Panc1 (cell line): ENCODE data around the gene FRMPD4. TPM values are rescaled to one million over a fixed set of nuclear protein-coding genes. Genes with fewer than 3 reads are reported as not detected.

Source experiments
- ATAC-seq: fragments of 200-7000 bp; cut with Tn5 transposase; 2 replicates; pipeline ENCODE4 v1.9.1; 2020; ENCODE audit warnings: mild to moderate bottlenecking, moderate library complexity
- BruUV-seq: library from RNA; stranded (reverse); fragments of 400-500 nt; replicated peaks from 2 replicates; lab custom pipeline; 2021; lab: Mats Ljungman, UMichigan
- CTCF ChIA-PET: fragments of 300-600 bp; sonication (Branson Sonifier 250); formaldehyde crosslinking; loops from one replicate; lab custom pipeline; 2022; ENCODE audit warnings: antibody characterized with exemption; lab: Charles Lee
- POLR2A ChIA-PET: fragments of 300-600 bp; sonication (Branson Sonifier 250); formaldehyde crosslinking; loops from one replicate; lab custom pipeline; 2022; ENCODE audit warnings: antibody characterized with exemption; lab: Charles Lee
- DNase-seq: peaks from one replicate; pipeline ENCODE4 v3.0.0-alpha.2; 2010; ENCODE audit warnings: low read depth, low spot score
- H3K27ac ChIP-seq: 2 replicates; pipeline ENCODE4 v1.5.1; 2011; ENCODE audit warnings: mild to moderate bottlenecking, low read length, inconsistent platforms
- H3K27me3 ChIP-seq: fragments of 200-500 bp; sonication (Bioruptor generic); 2 replicates; pipeline ENCODE4 v1.6.0; 2014; ENCODE audit warnings: low read length, inconsistent platforms; ENCODE audit not compliant: control insufficient read depth, insufficient read depth
- H3K36me3 ChIP-seq: fragments of 200-500 bp; sonication (Bioruptor generic); 2 replicates; pipeline ENCODE4 v1.5.1; 2014; ENCODE audit warnings: inconsistent platforms, mild to moderate bottlenecking, low read length, moderate library complexity; ENCODE audit not compliant: control insufficient read depth, insufficient read depth
- H3K4me1 ChIP-seq: 2 replicates; pipeline ENCODE4 v1.5.1; 2011; ENCODE audit warnings: inconsistent platforms, mild to moderate bottlenecking, low read length, moderate library complexity; ENCODE audit not compliant: control insufficient read depth, insufficient read depth
- H3K4me3 ChIP-seq, 2 experiments: 2 replicates each; pipeline ENCODE4 v1.5.1; 2011 to 2012; ENCODE audit warnings: low read depth in 2 of 2, low read length in 2 of 2, mild to moderate bottlenecking in 2 of 2, inconsistent platforms in 1 of 2, moderate library complexity in 1 of 2
- H3K9me3 ChIP-seq: fragments of 200-500 bp; sonication (Bioruptor generic); 2 replicates; pipeline ENCODE4 v1.5.1; 2014; ENCODE audit warnings: low read depth, mild to moderate bottlenecking, inconsistent platforms, low read length, moderate library complexity; ENCODE audit not compliant: control insufficient read depth, insufficient read depth
- POLR2AphosphoS5 ChIP-seq: IDR thresholded peaks from 2 replicates; pipeline ENCODE4 v1.6.1; 2012; ENCODE audit warnings: mild to moderate bottlenecking, low read depth, low read length, moderate library complexity
- SIN3A ChIP-seq: IDR thresholded peaks from 2 replicates; pipeline ENCODE4 v1.6.1; 2012; ENCODE audit warnings: low read depth, mild to moderate bottlenecking, low read length, moderate library complexity, borderline replicate concordance; ENCODE audit not compliant: insufficient read depth
- TCF7L2 ChIP-seq: IDR thresholded peaks from 2 replicates; pipeline ENCODE4 v1.6.1; 2011; ENCODE audit warnings: mild to moderate bottlenecking, low read depth, low read length, inconsistent platforms
- in situ Hi-C: cut with HindIII; loops from 2 replicates; pipeline ENCODE4 v1.10.0; 2016; ENCODE audit warnings: low sequenced_read_pairs, low pct_unique_long_range_greater_than_20kb
- intact Hi-C: fragments of 100-400 bp; cut with micrococcal nuclease; formaldehyde crosslinking; loops from one replicate; pipeline ENCODE4 v1.10.0; 2022; ENCODE audit not compliant: unreplicated experiment
- total RNA-seq: library from RNA; stranded (reverse); gene quantifications from one replicate; pipeline ENCODE4 v1.2.1, GENCODE V29; 2021; ENCODE audit not compliant: unreplicated experiment
- TF ChIP-seq, protein P1 (sequence below), 2 experiments: IDR thresholded peaks; 2 replicates each; pipeline ENCODE4 v1.6.1; 2011 to 2012; ENCODE audit warnings: low read depth in 2 of 2, control low read depth in 1 of 2, low read length in 1 of 2, mild to moderate bottlenecking in 1 of 2, moderate library complexity in 1 of 2; ENCODE audit not compliant: insufficient read depth in 1 of 2
- TF ChIP-seq, protein P2 (sequence below): fragments of 450-650 bp; IDR thresholded peaks from 2 replicates; pipeline ENCODE4 v1.5.1; 2017; ENCODE audit warnings: mild to moderate bottlenecking

The FRMPD4 gene
- total RNA-seq, 1 experiment from 2014 or later: not detected

DNA sequence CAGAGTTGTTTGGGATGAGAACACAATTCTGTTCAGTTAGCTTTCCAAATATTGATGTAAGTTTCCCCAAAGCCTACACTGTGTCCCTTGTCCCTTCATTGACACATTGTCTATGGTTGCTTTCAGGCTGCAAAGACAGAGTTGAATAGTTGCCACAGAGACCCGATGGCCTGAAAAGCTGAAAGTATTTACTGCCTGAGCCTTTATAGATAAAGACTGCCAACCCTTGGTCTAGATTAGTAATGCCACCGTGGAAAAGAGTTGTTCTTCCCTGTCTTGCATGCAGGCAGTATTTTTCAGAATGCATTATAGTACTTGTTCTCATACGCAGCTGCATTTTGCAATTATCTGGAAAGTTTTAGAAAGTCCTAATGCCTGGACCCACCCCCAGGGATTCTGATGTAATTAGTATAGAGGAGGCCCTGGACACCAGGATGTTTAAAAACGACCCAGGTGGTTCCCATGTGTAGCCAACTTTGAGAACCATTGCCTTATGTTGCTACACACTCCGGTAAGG lies 180.8 kb downstream of the FRMPD4 start:
- Histone ChIP-seq H3K4me1 (no peaks in the 10 kb centered on the region), H3K4me3 (no peak overlapping the region), H3K36me3 (no peaks in the 10 kb centered on the region), H3K27ac (no peak overlapping the region), H3K9me3 (no peaks in the 10 kb centered on the region), H3K27me3 (no peaks in the 10 kb centered on the region)
- no TSS peak for BruUV-seq
- DNase-seq (no peak), ATAC-seq (no peak)
- CTCF ChIA-PET: no interaction called here
- in situ Hi-C loops (no loop called here), intact Hi-C loops (no loop called here)
- POLR2A ChIA-PET: no interaction called here
- TF ChIP-seq SIN3A (no peak), POLR2AphosphoS5 (no peak), TCF7L2 (no peak)
- TF ChIP-seq, protein P1, sequence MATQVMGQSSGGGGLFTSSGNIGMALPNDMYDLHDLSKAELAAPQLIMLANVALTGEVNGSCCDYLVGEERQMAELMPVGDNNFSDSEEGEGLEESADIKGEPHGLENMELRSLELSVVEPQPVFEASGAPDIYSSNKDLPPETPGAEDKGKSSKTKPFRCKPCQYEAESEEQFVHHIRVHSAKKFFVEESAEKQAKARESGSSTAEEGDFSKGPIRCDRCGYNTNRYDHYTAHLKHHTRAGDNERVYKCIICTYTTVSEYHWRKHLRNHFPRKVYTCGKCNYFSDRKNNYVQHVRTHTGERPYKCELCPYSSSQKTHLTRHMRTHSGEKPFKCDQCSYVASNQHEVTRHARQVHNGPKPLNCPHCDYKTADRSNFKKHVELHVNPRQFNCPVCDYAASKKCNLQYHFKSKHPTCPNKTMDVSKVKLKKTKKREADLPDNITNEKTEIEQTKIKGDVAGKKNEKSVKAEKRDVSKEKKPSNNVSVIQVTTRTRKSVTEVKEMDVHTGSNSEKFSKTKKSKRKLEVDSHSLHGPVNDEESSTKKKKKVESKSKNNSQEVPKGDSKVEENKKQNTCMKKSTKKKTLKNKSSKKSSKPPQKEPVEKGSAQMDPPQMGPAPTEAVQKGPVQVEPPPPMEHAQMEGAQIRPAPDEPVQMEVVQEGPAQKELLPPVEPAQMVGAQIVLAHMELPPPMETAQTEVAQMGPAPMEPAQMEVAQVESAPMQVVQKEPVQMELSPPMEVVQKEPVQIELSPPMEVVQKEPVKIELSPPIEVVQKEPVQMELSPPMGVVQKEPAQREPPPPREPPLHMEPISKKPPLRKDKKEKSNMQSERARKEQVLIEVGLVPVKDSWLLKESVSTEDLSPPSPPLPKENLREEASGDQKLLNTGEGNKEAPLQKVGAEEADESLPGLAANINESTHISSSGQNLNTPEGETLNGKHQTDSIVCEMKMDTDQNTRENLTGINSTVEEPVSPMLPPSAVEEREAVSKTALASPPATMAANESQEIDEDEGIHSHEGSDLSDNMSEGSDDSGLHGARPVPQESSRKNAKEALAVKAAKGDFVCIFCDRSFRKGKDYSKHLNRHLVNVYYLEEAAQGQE (IDR thresholded peaks at IDR 0.05; ENCODE audit: insufficient read depth in 1 of 2, low read depth in 2 of 2, low read length in 1 of 2): no peak
- TF ChIP-seq, protein P2, sequence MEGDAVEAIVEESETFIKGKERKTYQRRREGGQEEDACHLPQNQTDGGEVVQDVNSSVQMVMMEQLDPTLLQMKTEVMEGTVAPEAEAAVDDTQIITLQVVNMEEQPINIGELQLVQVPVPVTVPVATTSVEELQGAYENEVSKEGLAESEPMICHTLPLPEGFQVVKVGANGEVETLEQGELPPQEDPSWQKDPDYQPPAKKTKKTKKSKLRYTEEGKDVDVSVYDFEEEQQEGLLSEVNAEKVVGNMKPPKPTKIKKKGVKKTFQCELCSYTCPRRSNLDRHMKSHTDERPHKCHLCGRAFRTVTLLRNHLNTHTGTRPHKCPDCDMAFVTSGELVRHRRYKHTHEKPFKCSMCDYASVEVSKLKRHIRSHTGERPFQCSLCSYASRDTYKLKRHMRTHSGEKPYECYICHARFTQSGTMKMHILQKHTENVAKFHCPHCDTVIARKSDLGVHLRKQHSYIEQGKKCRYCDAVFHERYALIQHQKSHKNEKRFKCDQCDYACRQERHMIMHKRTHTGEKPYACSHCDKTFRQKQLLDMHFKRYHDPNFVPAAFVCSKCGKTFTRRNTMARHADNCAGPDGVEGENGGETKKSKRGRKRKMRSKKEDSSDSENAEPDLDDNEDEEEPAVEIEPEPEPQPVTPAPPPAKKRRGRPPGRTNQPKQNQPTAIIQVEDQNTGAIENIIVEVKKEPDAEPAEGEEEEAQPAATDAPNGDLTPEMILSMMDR: no peak

DNA sequence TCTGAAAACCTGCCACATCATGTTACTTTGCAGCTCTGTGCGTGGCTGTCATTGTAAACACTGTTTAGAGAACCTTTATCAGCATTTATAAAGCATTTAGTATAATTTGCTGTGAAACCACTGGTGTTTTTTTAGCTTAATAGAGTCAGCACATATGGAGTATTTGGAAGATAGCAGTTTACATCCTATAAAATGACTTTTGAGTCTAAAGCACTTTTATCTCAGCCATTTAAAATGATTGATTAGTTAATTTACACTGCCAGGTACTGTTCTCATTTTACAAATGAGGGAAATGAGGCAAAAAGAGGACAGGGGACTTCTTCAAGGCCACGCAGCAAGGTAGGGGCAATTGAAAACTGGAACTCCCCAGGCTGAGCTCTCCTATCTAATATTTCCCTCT lies 181.7 kb downstream of the FRMPD4 start:
- H3K36me3 ChIP-seq: no peaks in the 10 kb centered on the region
- DNase-seq (no peak), ATAC-seq (no peak)
- no peaks in the 10 kb centered on the region for H3K4me1 ChIP-seq
- H3K4me3 ChIP-seq: no peak overlapping the region
- BruUV-seq: no TSS peak
- in situ Hi-C loops: no loop called here
- H3K27me3 ChIP-seq: no peaks in the 10 kb centered on the region
- POLR2A ChIA-PET: no interaction called here
- CTCF ChIA-PET: no interaction called here
- H3K9me3 ChIP-seq: no peaks in the 10 kb centered on the region
- H3K27ac ChIP-seq: no peak overlapping the region
- no peak for TF ChIP-seq TCF7L2
- TF ChIP-seq SIN3A: no peak
- TF ChIP-seq, protein P2: no peak
- no peak for TF ChIP-seq POLR2AphosphoS5
- TF ChIP-seq, protein P1 (IDR thresholded peaks at IDR 0.05; ENCODE audit: insufficient read depth in 1 of 2, low read depth in 2 of 2, low read length in 1 of 2): no peak
- intact Hi-C loops: no loop called here
